ENCODE measurements around the gene SYTL5. TPM values are rescaled to one million over a fixed set of nuclear protein-coding genes. Genes with fewer than 3 reads are reported as not detected.

The SYTL5 gene
- polyA plus RNA-seq, 1 donor (not counting 4 experiments of a cell fraction or from before 2014, with no cell fraction given), result 0.09 TPM

GRCh38 chrX:38170556-38170955 lies 164.2 kb downstream of the SYTL5 start:
- Histone ChIP-seq H3K36me3 (ENCODE audit: control insufficient read depth in 2 of 2, extremely low read depth in 1 of 2, insufficient read depth in 2 of 2, low read length in 2 of 2) (peaks cover 0 to 1% of the 10 kb centered on the region in 2 experiments), H3K9me3 (ENCODE audit: control insufficient read depth, low read depth, low read length) (no peaks in the 10 kb centered on the region)

GRCh38 chrX:38172596-38172995 lies 166.2 kb downstream of the SYTL5 start:
- Histone ChIP-seq H3K9ac (ENCODE audit: control insufficient read depth, extremely low read depth, insufficient read depth, low read length) (no peak overlapping the region), H3K4me3 (ENCODE audit: control insufficient read depth in 2 of 3, extremely low read depth in 1 of 3, insufficient read depth in 2 of 3, low read depth in 1 of 3, low read length in 3 of 3) (no peak overlapping the region), H3K9me3 (ENCODE audit: control insufficient read depth, low read depth, low read length) (no peaks in the 10 kb centered on the region), H3K27me3 (ENCODE audit: control insufficient read depth, extremely low read depth, insufficient read depth, low read length) (no peaks in the 10 kb centered on the region), H2AFZ (ENCODE audit: control insufficient read depth, low read length) (no peak overlapping the region), H4K20me1 (ENCODE audit: control insufficient read depth, extremely low read depth, insufficient read depth, low read length) (no peaks in the 10 kb centered on the region), H3K27ac (ENCODE audit: control insufficient read depth, insufficient read depth, low read length) (no peak overlapping the region), H3K79me2 (ENCODE audit: control insufficient read depth, insufficient read depth, low read length) (no peaks in the 10 kb centered on the region), H3K4me1 (ENCODE audit: control insufficient read depth, extremely low read depth, insufficient read depth, low read length) (no peaks in the 10 kb centered on the region), H3K9me1 (ENCODE audit: control insufficient read depth, extremely low read depth, insufficient read depth, low read length) (no peaks in the 10 kb centered on the region), H3K4me2 (ENCODE audit: control insufficient read depth, extremely low read depth, insufficient read depth, low read depth, low read length) (no peak overlapping the region), H3K36me3 (ENCODE audit: control insufficient read depth in 2 of 2, extremely low read depth in 1 of 2, insufficient read depth in 2 of 2, low read length in 2 of 2) (peaks cover 0 to 1% of the 10 kb centered on the region in 2 experiments)
- FAIRE-seq (no peak), DNase-seq (ENCODE audit: low read depth, low spot score) (no peak)
- no peak for TF ChIP-seq EZH2 (IDR thresholded peaks at IDR 0.05; ENCODE audit: low read length)
- no peak for TF ChIP-seq CTCF (optimal IDR thresholded peaks at IDR 0.05 in 1 of 3, IDR thresholded peaks at IDR 0.05 in 1 of 3, conservative IDR thresholded peaks at IDR 0.05 in 1 of 3; ENCODE audit: extremely low read depth in 1 of 3, insufficient read depth in 2 of 3, low read length in 3 of 3)
- dilution Hi-C loops (cut with MboI; ENCODE audit: extremely low pct_ligation_motif_present, low sequenced_read_pairs), result no loop called here

More at GRCh38 chrX:38170556-38170955, 164.2 kb downstream of the SYTL5 start:
- Histone ChIP-seq H3K4me3 (ENCODE audit: control insufficient read depth in 2 of 3, extremely low read depth in 1 of 3, insufficient read depth in 2 of 3, low read depth in 1 of 3, low read length in 3 of 3) (no peak overlapping the region), H3K9ac (ENCODE audit: control insufficient read depth, extremely low read depth, insufficient read depth, low read length) (no peak overlapping the region), H4K20me1 (ENCODE audit: control insufficient read depth, extremely low read depth, insufficient read depth, low read length) (no peaks in the 10 kb centered on the region), H3K4me1 (ENCODE audit: control insufficient read depth, extremely low read depth, insufficient read depth, low read length) (no peaks in the 10 kb centered on the region), H3K27ac (ENCODE audit: control insufficient read depth, insufficient read depth, low read length) (no peak overlapping the region), H3K4me2 (ENCODE audit: control insufficient read depth, extremely low read depth, insufficient read depth, low read depth, low read length) (no peak overlapping the region), H3K9me1 (ENCODE audit: control insufficient read depth, extremely low read depth, insufficient read depth, low read length) (no peaks in the 10 kb centered on the region), H3K79me2 (ENCODE audit: control insufficient read depth, insufficient read depth, low read length) (no peaks in the 10 kb centered on the region), H3K27me3 (ENCODE audit: control insufficient read depth, extremely low read depth, insufficient read depth, low read length) (no peaks in the 10 kb centered on the region), H2AFZ (ENCODE audit: control insufficient read depth, low read length) (no peak overlapping the region)
- TF ChIP-seq CTCF (optimal IDR thresholded peaks at IDR 0.05 in 1 of 3, IDR thresholded peaks at IDR 0.05 in 1 of 3, conservative IDR thresholded peaks at IDR 0.05 in 1 of 3; ENCODE audit: extremely low read depth in 1 of 3, insufficient read depth in 2 of 3, low read length in 3 of 3), result no peak
- FAIRE-seq, result no peak
- dilution Hi-C loops (cut with MboI; ENCODE audit: extremely low pct_ligation_motif_present, low sequenced_read_pairs), result no loop called here
- DNase-seq (ENCODE audit: low read depth, low spot score), result no peak
